ENCODE measurements around the gene ADGRB3.

DNA sequence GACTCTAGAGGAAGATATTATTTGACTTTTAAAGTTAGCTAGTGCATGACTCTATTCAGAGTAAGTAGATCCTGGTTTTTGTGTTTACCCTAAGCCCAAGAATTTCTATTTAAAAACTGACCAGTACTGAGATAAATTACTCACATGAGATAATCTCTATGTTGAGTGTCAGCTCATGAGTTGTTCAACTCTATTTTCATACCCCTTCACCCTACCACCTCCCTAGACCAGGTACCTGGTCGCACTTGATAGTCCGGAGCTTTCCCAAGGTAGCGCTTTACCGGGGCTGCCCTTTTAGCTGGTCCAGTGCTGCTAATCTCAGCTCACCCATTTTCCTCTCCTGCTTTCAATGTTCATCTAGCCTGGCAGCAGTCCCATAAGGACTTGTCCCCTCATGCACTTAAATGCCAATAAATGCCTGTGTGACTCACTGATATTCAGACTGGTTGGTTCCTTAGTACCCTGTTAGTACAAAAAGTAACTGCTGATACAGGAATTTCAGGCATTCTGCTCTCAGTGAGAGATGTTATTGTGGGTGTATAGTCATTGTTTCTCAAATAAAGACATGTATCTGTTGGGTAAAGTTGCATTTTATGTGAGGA lies 503.9 kb downstream of the ADGRB3 start:
- TF ChIP-seq, protein P1, sequence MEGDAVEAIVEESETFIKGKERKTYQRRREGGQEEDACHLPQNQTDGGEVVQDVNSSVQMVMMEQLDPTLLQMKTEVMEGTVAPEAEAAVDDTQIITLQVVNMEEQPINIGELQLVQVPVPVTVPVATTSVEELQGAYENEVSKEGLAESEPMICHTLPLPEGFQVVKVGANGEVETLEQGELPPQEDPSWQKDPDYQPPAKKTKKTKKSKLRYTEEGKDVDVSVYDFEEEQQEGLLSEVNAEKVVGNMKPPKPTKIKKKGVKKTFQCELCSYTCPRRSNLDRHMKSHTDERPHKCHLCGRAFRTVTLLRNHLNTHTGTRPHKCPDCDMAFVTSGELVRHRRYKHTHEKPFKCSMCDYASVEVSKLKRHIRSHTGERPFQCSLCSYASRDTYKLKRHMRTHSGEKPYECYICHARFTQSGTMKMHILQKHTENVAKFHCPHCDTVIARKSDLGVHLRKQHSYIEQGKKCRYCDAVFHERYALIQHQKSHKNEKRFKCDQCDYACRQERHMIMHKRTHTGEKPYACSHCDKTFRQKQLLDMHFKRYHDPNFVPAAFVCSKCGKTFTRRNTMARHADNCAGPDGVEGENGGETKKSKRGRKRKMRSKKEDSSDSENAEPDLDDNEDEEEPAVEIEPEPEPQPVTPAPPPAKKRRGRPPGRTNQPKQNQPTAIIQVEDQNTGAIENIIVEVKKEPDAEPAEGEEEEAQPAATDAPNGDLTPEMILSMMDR (IDR thresholded peaks at IDR 0.05 in 8 of 11, conservative IDR thresholded peaks at IDR 0.05 in 3 of 11), result no peak
- TF ChIP-seq POLR2A (IDR thresholded peaks at IDR 0.05), result no peak

Measured in spleen (tissue), 7 donors.